ENCODE measurements around the gene CBR1. TPM values are rescaled to one million over a fixed set of nuclear protein-coding genes. Genes with fewer than 3 reads are reported as not detected.
"Not testable (repeated sequence)": the region's sequence is repeated elsewhere in the genome, so short reads cannot be mapped to it uniquely, and the experiment has no call there.

CBR1 gene
- total RNA-seq, 2 donors from 2014 or later, result 60.7 to 101 TPM

- Histone ChIP-seq H3K4me1 (no peaks in the 10 kb centered on the region), H3K27me3 (no peaks in the 10 kb centered on the region), H3K27ac (no peak overlapping the region), H3K4me3 (no peak overlapping the region), H3K9me3 (peaks cover 0 to 5% of the 10 kb centered on the region in 2 donors), H3K36me3 (no peaks in the 10 kb centered on the region)
- no peak for DNase-seq (ENCODE audit: low spot score)
- no peak for TF ChIP-seq CTCF (IDR thresholded peaks at IDR 0.05)
These were observed 27.8 kb downstream of the CBR1 start for GRCh38 chr21:36097427-36098181.

GRCh38 chr21:36098182-36098532, 28.3 kb downstream of the CBR1 start:
- DNase-seq (ENCODE audit: low spot score), result no peak
- Histone ChIP-seq H3K36me3 (no peaks in the 10 kb centered on the region), H3K27ac (no peak overlapping the region), H3K4me3 (no peak overlapping the region), H3K27me3 (no peaks in the 10 kb centered on the region), H3K4me1 (no peaks in the 10 kb centered on the region), H3K9me3 (peaks cover 0 to 5% of the 10 kb centered on the region in 2 donors)
- no peak for TF ChIP-seq CTCF (IDR thresholded peaks at IDR 0.05)

GRCh38 chr21:36099000-36099399, 29.2 kb downstream of the CBR1 start:
- no peaks in the 10 kb centered on the region for H3K4me1 ChIP-seq
- no peak overlapping the region for H3K27ac ChIP-seq
- H3K4me3 ChIP-seq, result no peak overlapping the region
- DNase-seq (ENCODE audit: low spot score), result no peak
- no peaks in the 10 kb centered on the region for H3K36me3 ChIP-seq
- no peaks in the 10 kb centered on the region for H3K9me3 ChIP-seq
- TF ChIP-seq CTCF (IDR thresholded peaks at IDR 0.05), result no peak
- no peaks in the 10 kb centered on the region for H3K27me3 ChIP-seq

GRCh38 chr21:36099695-36100211, 29.9 kb downstream of the CBR1 start:
- not testable (repeated sequence) for H3K4me1 ChIP-seq; H3K4me3 ChIP-seq; H3K36me3 ChIP-seq; DNase-seq (ENCODE audit: low spot score); H3K9me3 ChIP-seq; H3K27me3 ChIP-seq; H3K27ac ChIP-seq

GRCh38 chr21:36100971-36101641, 31.3 kb downstream of the CBR1 start:
- Histone ChIP-seq H3K27ac (no peak overlapping the region), H3K4me3 (no peak overlapping the region), H3K4me1 (no peaks in the 10 kb centered on the region), H3K9me3 (no peaks in the 10 kb centered on the region), H3K36me3 (no peaks in the 10 kb centered on the region), H3K27me3 (peaks cover 0 to 4% of the 10 kb centered on the region in 2 donors)
- TF ChIP-seq CTCF (IDR thresholded peaks at IDR 0.05), result no peak
- DNase-seq (ENCODE audit: low spot score), result no peak

GRCh38 chr21:36103434-36103833, 33.6 kb downstream of the CBR1 start:
- H3K27me3 ChIP-seq, result peaks cover 0 to 4% of the 10 kb centered on the region in 2 donors
- no peak overlapping the region for H3K27ac ChIP-seq
- no peak overlapping the region for H3K4me3 ChIP-seq
- no peaks in the 10 kb centered on the region for H3K4me1 ChIP-seq
- no peaks in the 10 kb centered on the region for H3K36me3 ChIP-seq
- no peaks in the 10 kb centered on the region for H3K9me3 ChIP-seq
- TF ChIP-seq CTCF (IDR thresholded peaks at IDR 0.05), result no peak
- DNase-seq (ENCODE audit: low spot score), result no peak

Data from right atrium auricular region (tissue), 2 donors.